HG02943 (cell line): ENCODE data around the gene BARHL1.

Experiments used
- ATAC-seq: cut with Tn5 transposase; IDR thresholded peaks from one replicate; pipeline ENCODE4 v1.9.1; 2021; ENCODE audit warnings: mild to moderate bottlenecking, low read depth, moderate library complexity; ENCODE audit not compliant: unreplicated experiment

Gene BARHL1

GRCh38 chr9:132582276-132582785 lies at the start of gene BARHL1:
TSS of gene BARHL1 (plus strand) at chr9:132582606. CDS start at chr9:132582798, 192 bp downstream.
- no peak for ATAC-seq

GRCh38 chr9:132534832-132535231 lies 47.6 kb upstream of the BARHL1 start:
- ATAC-seq: no peak

- no peak for ATAC-seq
Observed at GRCh38 chr9:132536124-132536523, 46.3 kb upstream of the BARHL1 start.

- no peak for ATAC-seq
Observed at GRCh38 chr9:132537352-132537751, 45.1 kb upstream of the BARHL1 start.

GRCh38 chr9:132538071-132538470 lies 44.3 kb upstream of the BARHL1 start:
- no peak for ATAC-seq

GRCh38 chr9:132539096-132539495 lies 43.3 kb upstream of the BARHL1 start:
- no peak for ATAC-seq

GRCh38 chr9:132541051-132541450 lies 41.4 kb upstream of the BARHL1 start:
- ATAC-seq: no peak

- no peak for ATAC-seq
Observed at GRCh38 chr9:132541870-132542830, 40.3 kb upstream of the BARHL1 start.

- no peak for ATAC-seq
Observed at GRCh38 chr9:132543251-132543650, 39.2 kb upstream of the BARHL1 start.

- no peak for ATAC-seq
Observed at GRCh38 chr9:132543960-132544359, 38.4 kb upstream of the BARHL1 start.

- no peak for ATAC-seq
Observed at GRCh38 chr9:132545578-132545977, 36.8 kb upstream of the BARHL1 start.

- no peak for ATAC-seq
Observed at GRCh38 chr9:132546148-132547051, 36.0 kb upstream of the BARHL1 start.

- ATAC-seq: no peak
Observed at GRCh38 chr9:132547052-132547431, 35.4 kb upstream of the BARHL1 start.

- ATAC-seq: no peak
Observed at GRCh38 chr9:132547436-132547835, 35.0 kb upstream of the BARHL1 start.

- ATAC-seq: no peak
Observed at GRCh38 chr9:132547976-132548730, 34.3 kb upstream of the BARHL1 start.

GRCh38 chr9:132548751-132549640 lies 33.4 kb upstream of the BARHL1 start:
- ATAC-seq: no peak

GRCh38 chr9:132551556-132551955 lies 30.9 kb upstream of the BARHL1 start:
- ATAC-seq: no peak

- no peak for ATAC-seq
Observed at GRCh38 chr9:132552041-132552440, 30.4 kb upstream of the BARHL1 start.

GRCh38 chr9:132554755-132555154 lies 27.7 kb upstream of the BARHL1 start:
- no peak for ATAC-seq
